Osteocyte (in vitro differentiated cells): ENCODE results near the gene UXT. TPM values are rescaled to one million over a fixed set of nuclear protein-coding genes. Genes with fewer than 3 reads are reported as not detected.

ENCODE experiments used
- DNase-seq: peaks from one replicate; pipeline ENCODE4 v3.0.0; 2021; ENCODE audit warnings: mixed read lengths; ENCODE audit not compliant: unreplicated experiment; ENCODE audit errors: extremely low spot score
- H3K27ac Mint-ChIP-seq: one replicate; pipeline ENCODE4 v1.8.0; 2021; ENCODE audit warnings: mild to moderate bottlenecking, mixed read lengths; ENCODE audit not compliant: unreplicated experiment
- H3K27me3 Mint-ChIP-seq: one replicate; pipeline ENCODE4 v1.8.0; 2021; ENCODE audit warnings: mixed read lengths; ENCODE audit not compliant: unreplicated experiment
- H3K36me3 Mint-ChIP-seq: one replicate; pipeline ENCODE4 v1.8.0; 2021; ENCODE audit warnings: mixed read lengths; ENCODE audit not compliant: unreplicated experiment
- H3K4me1 Mint-ChIP-seq: one replicate; pipeline ENCODE4 v1.8.0; 2021; ENCODE audit warnings: mixed read lengths; ENCODE audit not compliant: unreplicated experiment
- H3K4me3 Mint-ChIP-seq: one replicate; pipeline ENCODE4 v1.8.0; 2021; ENCODE audit warnings: mild to moderate bottlenecking, moderate library complexity, mixed read lengths; ENCODE audit not compliant: unreplicated experiment
- H3K9me3 Mint-ChIP-seq: one replicate; pipeline ENCODE4 v1.8.0; 2021; ENCODE audit warnings: mixed read lengths; ENCODE audit not compliant: unreplicated experiment
- long read RNA-seq: library from polyadenylated mRNA; unstranded; transcript quantifications from one replicate; pipeline ENCODE4 v2.0.0, GENCODE V29; 2021
- total RNA-seq: library from RNA; stranded (reverse); gene quantifications from 2 replicates; pipeline ENCODE4 v1.2.1, GENCODE V29; 2021
- TF ChIP-seq, protein P1 (sequence below): fragments of 200-600 bp; sonication (generic); IDR thresholded peaks from 2 replicates; pipeline ENCODE4 v1.5.0; 2021; ENCODE audit warnings: antibody characterized with exemption, mild to moderate bottlenecking, moderate library complexity

UXT gene, protein sequence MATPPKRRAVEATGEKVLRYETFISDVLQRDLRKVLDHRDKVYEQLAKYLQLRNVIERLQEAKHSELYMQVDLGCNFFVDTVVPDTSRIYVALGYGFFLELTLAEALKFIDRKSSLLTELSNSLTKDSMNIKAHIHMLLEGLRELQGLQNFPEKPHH
- total RNA-seq: 69.6 and 77.7 TPM in 2 replicates
- long read RNA-seq, partial matches to known transcripts: 1 of 7 reads
- long read RNA-seq, other reads (novel, unspliced or antisense): 1 of 7 reads

DNA sequence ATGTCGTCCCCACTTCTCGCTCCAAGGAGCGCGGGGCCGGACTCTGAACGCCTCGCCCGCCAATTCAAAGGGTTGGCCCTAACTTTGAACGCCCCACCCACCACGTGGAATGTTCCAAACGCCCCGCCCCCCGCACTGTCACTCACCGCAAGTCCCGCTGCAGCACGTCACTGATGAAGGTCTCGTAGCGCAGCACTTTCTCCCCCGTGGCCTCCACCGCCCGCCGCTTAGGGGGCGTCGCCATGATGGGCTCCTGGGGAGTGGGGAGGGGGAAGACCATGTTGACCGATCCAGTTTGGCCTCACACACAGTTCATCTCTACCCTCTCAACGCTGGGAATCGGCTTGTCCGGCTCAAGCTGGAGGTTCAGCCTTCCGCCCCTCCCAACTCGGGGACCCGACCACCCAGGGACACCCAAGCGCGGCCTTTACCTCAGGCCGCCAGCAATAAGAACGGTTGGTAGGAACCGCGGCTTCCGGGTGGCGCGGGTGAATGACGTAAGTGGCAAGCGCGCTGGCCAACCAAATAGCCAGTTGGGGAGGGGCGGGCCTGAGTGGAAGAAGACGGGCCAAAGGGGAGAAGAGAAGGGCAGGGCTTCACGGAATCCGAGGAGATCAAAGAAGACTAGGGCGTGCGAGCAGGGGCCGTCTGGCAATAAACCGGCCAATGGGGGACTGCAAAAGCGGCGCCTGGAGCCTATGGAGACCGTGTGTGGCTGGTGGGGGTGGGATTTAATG lies at the start of gene UXT:
UXT (minus strand) TSS at position 497 of the 737 bp plus-strand sequence; CDS start at position 244, 253 bp downstream.
- peaks cover 8% of the 10 kb centered on the region for H3K36me3 Mint-ChIP-seq
- TF ChIP-seq, protein P1, sequence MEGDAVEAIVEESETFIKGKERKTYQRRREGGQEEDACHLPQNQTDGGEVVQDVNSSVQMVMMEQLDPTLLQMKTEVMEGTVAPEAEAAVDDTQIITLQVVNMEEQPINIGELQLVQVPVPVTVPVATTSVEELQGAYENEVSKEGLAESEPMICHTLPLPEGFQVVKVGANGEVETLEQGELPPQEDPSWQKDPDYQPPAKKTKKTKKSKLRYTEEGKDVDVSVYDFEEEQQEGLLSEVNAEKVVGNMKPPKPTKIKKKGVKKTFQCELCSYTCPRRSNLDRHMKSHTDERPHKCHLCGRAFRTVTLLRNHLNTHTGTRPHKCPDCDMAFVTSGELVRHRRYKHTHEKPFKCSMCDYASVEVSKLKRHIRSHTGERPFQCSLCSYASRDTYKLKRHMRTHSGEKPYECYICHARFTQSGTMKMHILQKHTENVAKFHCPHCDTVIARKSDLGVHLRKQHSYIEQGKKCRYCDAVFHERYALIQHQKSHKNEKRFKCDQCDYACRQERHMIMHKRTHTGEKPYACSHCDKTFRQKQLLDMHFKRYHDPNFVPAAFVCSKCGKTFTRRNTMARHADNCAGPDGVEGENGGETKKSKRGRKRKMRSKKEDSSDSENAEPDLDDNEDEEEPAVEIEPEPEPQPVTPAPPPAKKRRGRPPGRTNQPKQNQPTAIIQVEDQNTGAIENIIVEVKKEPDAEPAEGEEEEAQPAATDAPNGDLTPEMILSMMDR: no peak
- peak within 1 kb of the TSS; percentile 99 for H3K27ac Mint-ChIP-seq
- H3K4me1 Mint-ChIP-seq: peaks cover 13% of the 10 kb centered on the region
- peaks cover 7% of the 10 kb centered on the region for H3K9me3 Mint-ChIP-seq
- DNase-seq: peak; percentile 97
- H3K4me3 Mint-ChIP-seq: peak within 1 kb of the TSS; percentile 88
- H3K27me3 Mint-ChIP-seq: no peaks in the 10 kb centered on the region

DNA sequence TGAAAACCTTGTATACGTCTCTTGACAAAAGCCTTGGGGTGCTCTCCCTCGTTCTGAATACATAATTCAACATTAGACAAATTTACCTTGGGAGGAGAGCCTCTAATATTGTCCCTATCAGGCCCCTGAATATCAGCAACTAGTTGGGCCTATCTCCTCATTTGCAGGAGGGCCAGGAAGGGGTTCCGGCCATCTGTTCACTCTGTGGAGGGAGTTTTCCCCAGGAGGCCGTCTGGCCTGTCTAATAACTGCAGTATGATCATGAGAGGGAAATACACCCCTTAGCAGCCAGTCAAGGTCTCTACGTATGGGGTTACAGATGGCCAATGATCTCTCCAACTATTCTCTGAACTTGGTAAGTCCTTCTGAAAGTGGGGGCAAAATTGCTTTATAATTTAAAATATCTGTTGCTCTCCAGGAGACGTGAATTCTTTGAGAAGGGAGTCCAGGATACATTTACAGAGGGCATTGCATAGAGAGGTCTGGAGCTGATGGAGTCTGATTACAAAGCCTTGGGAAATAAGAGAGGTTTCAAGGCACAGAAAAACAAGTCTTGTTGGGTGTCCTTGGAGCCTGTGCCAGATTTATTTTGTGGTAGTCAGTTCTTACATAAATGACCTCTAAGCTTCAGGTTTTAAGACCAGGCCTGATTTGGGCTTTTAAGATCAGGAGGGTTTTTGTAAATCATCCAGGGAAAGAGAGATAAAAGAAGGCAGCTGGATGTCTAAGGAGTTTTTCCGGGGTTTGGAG lies 48.2 kb upstream of the UXT start:
- H3K27ac Mint-ChIP-seq: no peak overlapping the region
- TF ChIP-seq, protein P1: no peak
- H3K36me3 Mint-ChIP-seq: no peaks in the 10 kb centered on the region
- no peak overlapping the region for H3K4me3 Mint-ChIP-seq
- H3K4me1 Mint-ChIP-seq: no peaks in the 10 kb centered on the region
- H3K27me3 Mint-ChIP-seq: peaks cover 3% of the 10 kb centered on the region
- no peaks in the 10 kb centered on the region for H3K9me3 Mint-ChIP-seq
- DNase-seq: no peak

DNA sequence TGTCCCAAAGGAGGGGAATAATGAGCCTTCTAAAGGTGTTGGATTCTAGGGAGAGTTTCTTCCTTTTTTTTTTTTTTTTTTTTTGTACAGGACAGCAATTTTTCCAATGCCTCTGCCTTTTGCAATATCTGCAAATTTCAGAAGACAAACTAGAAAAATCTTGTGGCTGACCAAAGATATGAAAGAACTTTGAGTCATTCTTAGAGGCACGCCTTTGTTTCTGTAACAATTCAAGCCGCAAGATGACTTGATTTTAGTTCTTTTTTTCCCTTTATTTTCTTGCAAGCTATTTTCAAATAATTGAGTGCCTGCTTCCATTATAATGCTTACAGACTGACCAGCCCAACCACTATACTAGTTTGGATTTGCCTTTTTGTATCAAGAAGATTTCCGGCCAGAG lies 47.6 kb upstream of the UXT start:
- TF ChIP-seq, protein P1: no peak
- DNase-seq: no peak
- no peaks in the 10 kb centered on the region for H3K36me3 Mint-ChIP-seq
- no peaks in the 10 kb centered on the region for H3K9me3 Mint-ChIP-seq
- no peak overlapping the region for H3K4me3 Mint-ChIP-seq
- H3K27me3 Mint-ChIP-seq: peaks cover 3% of the 10 kb centered on the region
- H3K4me1 Mint-ChIP-seq: no peaks in the 10 kb centered on the region
- H3K27ac Mint-ChIP-seq: no peak overlapping the region

DNA sequence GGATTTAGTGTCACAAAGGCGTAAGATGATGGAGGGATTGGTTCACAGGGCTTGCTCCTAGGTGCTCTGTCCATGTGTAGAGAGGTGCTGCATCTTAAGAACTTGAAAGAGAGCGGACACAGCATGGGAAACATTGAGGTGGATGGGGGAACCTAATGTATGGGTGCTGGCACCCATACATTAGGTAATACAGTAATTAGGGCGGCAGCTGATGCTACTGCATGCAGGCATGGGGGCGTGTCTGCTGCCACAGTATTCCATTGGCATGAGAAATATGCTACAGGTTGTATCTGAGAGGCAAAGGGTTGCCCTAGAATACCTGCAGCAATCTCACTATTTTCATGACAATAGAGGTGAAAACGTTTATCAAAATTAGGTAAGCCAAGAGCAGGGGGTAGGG lies 45.8 kb upstream of the UXT start:
- no peak overlapping the region for H3K4me3 Mint-ChIP-seq
- peaks cover 3% of the 10 kb centered on the region for H3K27me3 Mint-ChIP-seq

More for the DNA sequence above, 45.8 kb upstream of the UXT start:
- DNase-seq: no peak
- no peak overlapping the region for H3K27ac Mint-ChIP-seq
- TF ChIP-seq, protein P1: no peak
- no peaks in the 10 kb centered on the region for H3K9me3 Mint-ChIP-seq
- H3K36me3 Mint-ChIP-seq: no peaks in the 10 kb centered on the region
- H3K4me1 Mint-ChIP-seq: no peaks in the 10 kb centered on the region
